H9 (cell line): ENCODE data around the gene NDE1. TPM values are rescaled to one million over a fixed set of nuclear protein-coding genes. Genes with fewer than 3 reads are reported as not detected.

Source experiments
- DNase-seq: peaks from one replicate; pipeline ENCODE4 v3.0.0-alpha.2; 2017
- H2AFZ ChIP-seq: one replicate; pipeline ENCODE4 v1.6.1; 2013; ENCODE audit warnings: mild to moderate bottlenecking, low read length, control low read depth, moderate library complexity
- H2AK5ac ChIP-seq: 2 replicates; pipeline ENCODE4 v1.6.1; 2013; ENCODE audit warnings: low read length, control low read depth, mixed read lengths; ENCODE audit not compliant: insufficient read length
- H2BK120ac ChIP-seq: one replicate; pipeline ENCODE4 v1.6.1; 2013; ENCODE audit warnings: low read depth, mild to moderate bottlenecking, low read length, control low read depth, inconsistent platforms; ENCODE audit not compliant: poor library complexity, severe bottlenecking
- H2BK12ac ChIP-seq: 2 replicates; pipeline ENCODE4 v1.6.1; 2013; ENCODE audit warnings: low read length, control low read depth, mixed read lengths, low read depth; ENCODE audit not compliant: insufficient read length
- H2BK15ac ChIP-seq: 2 replicates; pipeline ENCODE4 v1.6.1; 2013; ENCODE audit warnings: low read depth, low read length, control low read depth
- H2BK20ac ChIP-seq: one replicate; pipeline ENCODE4 v1.6.1; 2013; ENCODE audit warnings: low read depth, mild to moderate bottlenecking, low read length, control low read depth, inconsistent platforms; ENCODE audit not compliant: poor library complexity, severe bottlenecking
- H2BK5ac ChIP-seq: 2 replicates; pipeline ENCODE4 v1.6.1; 2013; ENCODE audit warnings: low read length, control low read depth, mixed read lengths; ENCODE audit not compliant: insufficient read length
- H3K14ac ChIP-seq: 2 replicates; pipeline ENCODE4 v1.6.1; 2013; ENCODE audit warnings: low read length, control low read depth; ENCODE audit not compliant: insufficient read depth
- H3K18ac ChIP-seq: 2 replicates; pipeline ENCODE4 v1.6.1; 2013; ENCODE audit warnings: low read depth, mild to moderate bottlenecking, mixed read lengths, low read length, control low read depth; ENCODE audit not compliant: insufficient read length
- H3K23ac ChIP-seq: 2 replicates; pipeline ENCODE4 v1.6.1; 2013; ENCODE audit warnings: low read length, control low read depth, mixed read lengths, low read depth; ENCODE audit not compliant: insufficient read length
- H3K23me2 ChIP-seq: 2 replicates; pipeline ENCODE4 v1.6.1; 2013; ENCODE audit warnings: low read depth, mild to moderate bottlenecking, mixed read lengths, low read length, control low read depth; ENCODE audit not compliant: insufficient read length, poor library complexity, severe bottlenecking
- H3K27ac ChIP-seq: 2 replicates; pipeline ENCODE4 v1.5.1; 2013; ENCODE audit warnings: low read length, control low read depth, mixed read lengths, low read depth; ENCODE audit not compliant: insufficient read length
- H3K27me3 ChIP-seq: 2 replicates; pipeline ENCODE4 v1.6.1; 2013; ENCODE audit warnings: low read length, control low read depth, inconsistent platforms; ENCODE audit not compliant: insufficient read depth
- H3K4ac ChIP-seq: 2 replicates; pipeline ENCODE4 v1.6.1; 2013; ENCODE audit warnings: low read depth, mild to moderate bottlenecking, control low read depth, inconsistent platforms, low read length, moderate library complexity
- H3K4me1 ChIP-seq: 2 replicates; pipeline ENCODE4 v1.6.1; 2013; ENCODE audit warnings: low read length, control low read depth, inconsistent platforms; ENCODE audit not compliant: insufficient read depth
- H3K4me2 ChIP-seq: 2 replicates; pipeline ENCODE4 v1.6.1; 2013; ENCODE audit warnings: low read length, control low read depth, mixed read lengths; ENCODE audit not compliant: insufficient read length, insufficient read depth
- H3K56ac ChIP-seq: 2 replicates; pipeline ENCODE4 v1.6.1; 2013; ENCODE audit warnings: low read depth, mild to moderate bottlenecking, mixed read lengths, low read length, control low read depth; ENCODE audit not compliant: insufficient read length
- H3K79me1 ChIP-seq: 2 replicates; pipeline ENCODE4 v1.6.1; 2013; ENCODE audit warnings: low read depth, mild to moderate bottlenecking, moderate library complexity, low read length, control low read depth, inconsistent platforms; ENCODE audit not compliant: insufficient read depth, poor library complexity, severe bottlenecking
- H3K79me2 ChIP-seq: 2 replicates; pipeline ENCODE4 v1.6.1; 2013; ENCODE audit warnings: low read length, control low read depth, inconsistent platforms; ENCODE audit not compliant: insufficient read depth
- H3K9ac ChIP-seq: 2 replicates; pipeline ENCODE4 v1.6.1; 2013; ENCODE audit warnings: low read length, control low read depth, mixed read lengths; ENCODE audit not compliant: insufficient read length; ENCODE audit errors: extremely low read depth
- H3K9me3 ChIP-seq: one replicate; pipeline ENCODE4 v1.6.1; 2013; ENCODE audit warnings: low read depth, low read length, inconsistent platforms; ENCODE audit not compliant: control insufficient read depth
- H3T11ph ChIP-seq: one replicate; pipeline ENCODE4 v1.6.1; 2013; ENCODE audit warnings: mild to moderate bottlenecking, low read length, control low read depth, inconsistent platforms
- H4K20me1 ChIP-seq: one replicate; pipeline ENCODE4 v1.6.1; 2013; ENCODE audit not compliant: control insufficient read depth, insufficient read length, insufficient read depth
- H4K5ac ChIP-seq: 2 replicates; pipeline ENCODE4 v1.6.1; 2013; ENCODE audit warnings: low read depth, mild to moderate bottlenecking, mixed read lengths, low read length, control low read depth; ENCODE audit not compliant: insufficient read length
- H4K8ac ChIP-seq: replicated peaks from 2 replicates; pipeline ENCODE4 v1.6.1; 2013; ENCODE audit warnings: low read length, control low read depth, mixed read lengths, low read depth; ENCODE audit not compliant: insufficient read length
- H4K91ac ChIP-seq: 2 replicates; pipeline ENCODE4 v1.6.1; 2013; ENCODE audit warnings: low read depth, mild to moderate bottlenecking, moderate library complexity, mixed read lengths, low read length, control low read depth; ENCODE audit not compliant: insufficient read length
- H3K27ac Mint-ChIP-seq, 3 experiments: 2 replicates in 2 of 3; 3 replicates in 1 of 3; pipeline ENCODE4 v1.8.0; 2020 to 2021; ENCODE audit warnings: mixed read lengths in 3 of 3, mild to moderate bottlenecking in 1 of 3, moderate library complexity in 1 of 3
- H3K27me3 Mint-ChIP-seq: 2 replicates; pipeline ENCODE4 v1.8.0; 2021; ENCODE audit warnings: low read depth, mild to moderate bottlenecking, moderate library complexity, mixed read lengths
- H3K36me3 Mint-ChIP-seq, 3 experiments: 2 replicates in 2 of 3; 3 replicates in 1 of 3; pipeline ENCODE4 v1.8.0; 2020 to 2021; ENCODE audit warnings: low read depth in 3 of 3, mixed read lengths in 3 of 3; ENCODE audit not compliant: insufficient read depth in 1 of 3
- H3K4me1 Mint-ChIP-seq, 2 experiments: 2 replicates each; pipeline ENCODE4 v1.8.0; 2020; ENCODE audit warnings: mixed read lengths in 2 of 2
- H3K4me3 Mint-ChIP-seq, 2 experiments: 2 replicates in 1 of 2; 3 replicates in 1 of 2; pipeline ENCODE4 v1.8.0; 2020 to 2021; ENCODE audit warnings: mild to moderate bottlenecking in 2 of 2, mixed read lengths in 2 of 2, moderate library complexity in 1 of 2
- H3K9me3 Mint-ChIP-seq, 2 experiments: 2 replicates in 1 of 2; 3 replicates in 1 of 2; pipeline ENCODE4 v1.8.0; 2020; ENCODE audit warnings: mild to moderate bottlenecking in 2 of 2, mixed read lengths in 2 of 2, moderate library complexity in 1 of 2
- total RNA-seq: library from RNA; stranded (reverse); gene quantifications from 2 replicates; pipeline ENCODE4 v1.2.1, GENCODE V29; 2021
- TF ChIP-seq, protein P1 (sequence below): fragments of 200-600 bp; sonication (generic); conservative IDR thresholded peaks from 3 replicates; pipeline ENCODE4 v1.8.0; 2021; ENCODE audit warnings: antibody characterized with exemption, mild to moderate bottlenecking

Gene NDE1
- total RNA-seq, 1 experiment from 2014 or later: 49.6 TPM

DNA sequence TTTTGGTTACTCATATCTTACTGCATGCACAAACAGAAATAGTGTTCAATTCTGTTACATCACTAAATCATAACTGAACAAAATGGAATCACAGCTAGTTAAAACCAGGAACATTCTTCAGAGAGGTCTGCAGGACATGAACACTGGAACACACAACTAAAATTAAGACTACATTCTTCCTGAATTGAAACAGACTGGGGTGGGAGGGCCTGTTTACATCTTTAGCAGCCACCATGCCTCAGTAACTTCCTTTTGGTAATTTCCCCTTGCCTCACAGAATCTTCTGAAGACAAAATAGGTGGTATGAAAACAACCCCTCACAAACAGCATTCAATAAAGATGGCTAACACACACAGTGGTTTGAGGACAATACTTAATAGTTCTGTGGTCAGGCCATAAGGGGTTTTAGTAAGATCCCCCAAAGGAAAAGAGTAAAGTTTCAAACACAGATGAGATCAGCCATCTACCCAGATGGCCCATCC, 13.6 kb upstream of the NDE1 start:
- Histone ChIP-seq H2BK120ac (no peak overlapping the region), H3K79me1 (peaks cover 3% of the 10 kb centered on the region), H4K8ac (no peak overlapping the region), H3K14ac (no peak overlapping the region), H2AK5ac (no peak overlapping the region), H3K23ac (no peak overlapping the region), H3K4me2 (no peak overlapping the region), H2BK20ac (no peak overlapping the region), H3K27me3 (no peaks in the 10 kb centered on the region), H3K9ac (no peak overlapping the region), H3K4me1 (no peaks in the 10 kb centered on the region), H2AFZ (no peak overlapping the region), H4K20me1 (no peaks in the 10 kb centered on the region), H2BK12ac (no peak overlapping the region), H3K18ac (no peak overlapping the region), H3K27ac (no peak overlapping the region), H2BK15ac (no peak overlapping the region), H4K91ac (no peak overlapping the region), H3K9me3 (no peaks in the 10 kb centered on the region), H4K5ac (no peak overlapping the region), H3T11ph (no peak overlapping the region), H3K79me2 (no peaks in the 10 kb centered on the region), H3K23me2 (no peaks in the 10 kb centered on the region), H3K4ac (no peak overlapping the region), H3K56ac (no peak overlapping the region), H2BK5ac (no peak overlapping the region)
- Mint-ChIP-seq H3K4me1 (peaks cover 0 to 3% of the 10 kb centered on the region in 2 experiments; a peak in 2 of 4 replicates), H3K27me3 (no peaks in the 10 kb centered on the region), H3K36me3 (peaks cover 33 to 69% (median 68%) of the 10 kb centered on the region in 3 experiments; a peak in 6 of 7 replicates), H3K9me3 (no peaks in the 10 kb centered on the region), H3K27ac (no peak overlapping the region), H3K4me3 (no peak overlapping the region)
- TF ChIP-seq, protein P1, sequence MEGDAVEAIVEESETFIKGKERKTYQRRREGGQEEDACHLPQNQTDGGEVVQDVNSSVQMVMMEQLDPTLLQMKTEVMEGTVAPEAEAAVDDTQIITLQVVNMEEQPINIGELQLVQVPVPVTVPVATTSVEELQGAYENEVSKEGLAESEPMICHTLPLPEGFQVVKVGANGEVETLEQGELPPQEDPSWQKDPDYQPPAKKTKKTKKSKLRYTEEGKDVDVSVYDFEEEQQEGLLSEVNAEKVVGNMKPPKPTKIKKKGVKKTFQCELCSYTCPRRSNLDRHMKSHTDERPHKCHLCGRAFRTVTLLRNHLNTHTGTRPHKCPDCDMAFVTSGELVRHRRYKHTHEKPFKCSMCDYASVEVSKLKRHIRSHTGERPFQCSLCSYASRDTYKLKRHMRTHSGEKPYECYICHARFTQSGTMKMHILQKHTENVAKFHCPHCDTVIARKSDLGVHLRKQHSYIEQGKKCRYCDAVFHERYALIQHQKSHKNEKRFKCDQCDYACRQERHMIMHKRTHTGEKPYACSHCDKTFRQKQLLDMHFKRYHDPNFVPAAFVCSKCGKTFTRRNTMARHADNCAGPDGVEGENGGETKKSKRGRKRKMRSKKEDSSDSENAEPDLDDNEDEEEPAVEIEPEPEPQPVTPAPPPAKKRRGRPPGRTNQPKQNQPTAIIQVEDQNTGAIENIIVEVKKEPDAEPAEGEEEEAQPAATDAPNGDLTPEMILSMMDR: no peak
- no peak for DNase-seq
